Endothelial cell of umbilical vein (primary cell): ENCODE data around the gene ZNG1A. TPM values are rescaled to one million over a fixed set of nuclear protein-coding genes. Genes with fewer than 3 reads are reported as not detected.
"Not testable (repeated sequence)": the region's sequence is repeated elsewhere in the genome, so short reads cannot be mapped to it uniquely, and the experiment has no call there.

Experiments
- Bru-seq: library from RNA; stranded (reverse); fragments of 400-500 nt; gene quantifications from one replicate; lab custom pipeline; 2021; lab: Mats Ljungman, UMichigan
- BruChase-seq, 2 experiments: library from RNA; stranded (reverse); fragments of 400-500 nt; gene quantifications; one replicate each; lab custom pipeline; 2021; lab: Mats Ljungman, UMichigan
- BruUV-seq: library from RNA; stranded (reverse); fragments of 400-500 nt; replicated peaks from 2 replicates; lab custom pipeline; 2021; lab: Mats Ljungman, UMichigan
- CTCF ChIA-PET: fragments of 300-600, 350-600 bp; sonication (Branson Sonifier 250); formaldehyde crosslinking; loops from one replicate; lab custom pipeline; 2021; ENCODE audit warnings: antibody characterized with exemption, inconsistent platforms; lab: Charles Lee
- POLR2A ChIA-PET: fragments of 300-600, 350-600 bp; sonication (Branson Sonifier 250); formaldehyde crosslinking; loops from one replicate; lab custom pipeline; 2021; ENCODE audit warnings: antibody characterized with exemption, inconsistent platforms; lab: Charles Lee
- DNase-seq: peaks from one replicate; pipeline ENCODE4 v3.0.0-alpha.2; 2011; ENCODE audit warnings: low read depth, low spot score
- FAIRE-seq: peaks from 2 replicates; lab custom pipeline; 2011; peaks lifted over from hg19 to GRCh38; lab: Jason Lieb, UNC
- H2AFZ ChIP-seq: 2 replicates; pipeline ENCODE4 v1.6.0; 2012; ENCODE audit warnings: low read depth, low read length, control low read depth, inconsistent platforms
- H3K27ac ChIP-seq: 2 replicates; pipeline ENCODE4 v1.5.1; 2011; ENCODE audit warnings: low read depth, mild to moderate bottlenecking, control low read depth, low read length, moderate library complexity; ENCODE audit not compliant: insufficient read depth
- H3K27me3 ChIP-seq, 2 experiments: 2 replicates each; pipeline versions ENCODE4 v1.6.0 to v1.6.1; 2011; ENCODE audit warnings: low read length in 2 of 2, mixed read lengths in 1 of 2; ENCODE audit not compliant: control insufficient read depth in 2 of 2, insufficient read depth in 2 of 2
- H3K36me3 ChIP-seq, 2 experiments: 2 replicates in 1 of 2; 3 replicates in 1 of 2; pipeline ENCODE4 v1.5.1; 2011; ENCODE audit warnings: low read length in 2 of 2, mild to moderate bottlenecking in 1 of 2, moderate library complexity in 1 of 2; ENCODE audit not compliant: control insufficient read depth in 2 of 2, insufficient read depth in 2 of 2; ENCODE audit errors: extremely low read depth in 1 of 2
- H3K4me1 ChIP-seq: 3 replicates; pipeline ENCODE4 v1.5.1; 2011; ENCODE audit warnings: mild to moderate bottlenecking, low read length; ENCODE audit not compliant: control insufficient read depth, insufficient read depth; ENCODE audit errors: extremely low read depth
- H3K4me2 ChIP-seq: 2 replicates; pipeline ENCODE4 v1.6.1; 2011; ENCODE audit warnings: low read length, control low read depth, mixed read lengths; ENCODE audit not compliant: insufficient read depth
- H3K4me3 ChIP-seq, 3 experiments: fragments of 200-600 bp in 1 of 3; sonication (generic), shearing (Covaris generic) in 1 of 3; replicated peaks in 1 of 3; 2 replicates each; pipeline ENCODE4 v1.5.1; 2011 to 2016; ENCODE audit warnings: control low read depth in 3 of 3, low read length in 3 of 3, mild to moderate bottlenecking in 2 of 3, inconsistent platforms in 1 of 3, low read depth in 1 of 3, moderate library complexity in 1 of 3; ENCODE audit not compliant: insufficient read depth in 1 of 3
- H3K79me2 ChIP-seq: 2 replicates; pipeline ENCODE4 v1.6.0; 2012; ENCODE audit warnings: low read length, inconsistent platforms; ENCODE audit not compliant: control insufficient read depth, insufficient read depth
- H3K9ac ChIP-seq: replicated peaks from 2 replicates; pipeline ENCODE3; 2011; ENCODE audit warnings: low read length, control low read depth; ENCODE audit not compliant: insufficient read depth; ENCODE audit errors: extremely low read depth
- H3K9me1 ChIP-seq: replicated peaks from 3 replicates; pipeline ENCODE4 v1.6.0; 2011; ENCODE audit warnings: mild to moderate bottlenecking, low read length; ENCODE audit not compliant: control insufficient read depth, insufficient read depth; ENCODE audit errors: extremely low read depth
- H3K9me3 ChIP-seq: replicated peaks from 2 replicates; pipeline ENCODE4 v1.5.1; 2012; ENCODE audit warnings: low read length, inconsistent platforms; ENCODE audit not compliant: control insufficient read depth, insufficient read depth
- H4K20me1 ChIP-seq: replicated peaks from 2 replicates; pipeline ENCODE3; 2011; ENCODE audit warnings: mild to moderate bottlenecking, low read length; ENCODE audit not compliant: control insufficient read depth, insufficient read depth; ENCODE audit errors: extremely low read depth
- CTCF ChIP-seq, 2 donors: IDR thresholded peaks; 1 replicate in 1 of 2; 2 replicates in 1 of 2; pipeline ENCODE4 v1.5.1; 2011; ENCODE audit warnings: low read length in 2 of 2, mild to moderate bottlenecking in 2 of 2, moderate library complexity in 2 of 2, control low read depth in 1 of 2, inconsistent platforms in 1 of 2, low read depth in 1 of 2; ENCODE audit not compliant: insufficient read depth in 1 of 2; ENCODE audit errors: extremely low read depth in 1 of 2
- EZH2 ChIP-seq: IDR thresholded peaks from 2 replicates; pipeline ENCODE4 v1.6.1; 2012; ENCODE audit warnings: borderline replicate concordance, low read depth, mild to moderate bottlenecking, moderate library complexity, low read length, inconsistent platforms; ENCODE audit not compliant: severe bottlenecking
- FOS ChIP-seq: IDR thresholded peaks from 2 replicates; pipeline ENCODE4 v1.6.1; 2011; ENCODE audit warnings: mild to moderate bottlenecking, low read length, moderate library complexity, borderline replicate concordance; ENCODE audit not compliant: insufficient read depth
- GATA2 ChIP-seq: IDR thresholded peaks from 2 replicates; pipeline ENCODE4 v1.7.0; 2011; ENCODE audit warnings: low read depth, mild to moderate bottlenecking, moderate library complexity, mixed read lengths, low read length; ENCODE audit not compliant: insufficient read length, insufficient read depth
- MAX ChIP-seq: IDR thresholded peaks from 2 replicates; pipeline ENCODE4 v1.6.1; 2011; ENCODE audit not compliant: insufficient read depth, insufficient read length
- MYC ChIP-seq: IDR thresholded peaks from one replicate; pipeline ENCODE4 v1.6.1; 2011; ENCODE audit warnings: mild to moderate bottlenecking, low read depth, low read length
- POLR2AphosphoS5 ChIP-seq: IDR thresholded peaks from 2 replicates; pipeline ENCODE4 v1.6.1; 2012; ENCODE audit warnings: low read depth, mild to moderate bottlenecking, control low read depth, low read length, moderate library complexity; ENCODE audit not compliant: insufficient read depth
- dilution Hi-C: fragments of 300-500 bp; cut with MboI; formaldehyde crosslinking; loops from one replicate; pipeline ENCODE4 v1.15.0; 2019; ENCODE audit warnings: low sequenced_read_pairs; ENCODE audit not compliant: extremely low pct_ligation_motif_present
- intact Hi-C: fragments of 100-400 bp; cut with micrococcal nuclease; formaldehyde crosslinking; loops from one replicate; pipeline ENCODE4 v1.10.0; 2022
- long read RNA-seq: library from polyadenylated mRNA; stranded (forward); transcript quantifications from one replicate; pipeline ENCODE4 v2.0.0, GENCODE V29; 2021
- polyA minus RNA-seq, 3 experiments: library from RNA; depleted of rRNA, polyadenylated mRNA; stranded (reverse); fragments of >200 nt; gene quantifications; 1 replicate in 1 of 3; 2 replicates in 2 of 3; pipeline ENCODE4 v1.2.3, GENCODE V29; 2011
- polyA plus RNA-seq, 4 experiments: library from polyadenylated mRNA; depleted of rRNA in 3 of 4; stranded (reverse) in 3 of 4; unstranded in 1 of 4; fragments of >200 nt; gene quantifications; 2 replicates each; pipeline versions ENCODE4 v1.2.1 to v1.2.3, GENCODE V29; 2011 to 2012; ENCODE audit warnings: missing spikeins in 1 of 4
- total RNA-seq: library from RNA; stranded (reverse); gene quantifications from 2 replicates; pipeline ENCODE4 v1.2.3, GENCODE V29; 2021

ZNG1A gene
- total RNA-seq: 39.8 and 41.9 TPM in 2 replicates
- polyA plus RNA-seq: 8.9 and 14.3 TPM in 2 replicates
- 18.0 and 20.7 TPM in 2 replicates for polyA plus RNA-seq (2011; cell fraction: cytosol; rRNA removed)
- polyA plus RNA-seq (2011; cell fraction: nucleus; rRNA removed): 22.9 and 31.2 TPM in 2 replicates
- polyA plus RNA-seq (2012): 20.4 and 28.2 TPM in 2 replicates
- polyA minus RNA-seq: 18.0 and 18.2 TPM in 2 replicates
- polyA minus RNA-seq (2011; cell fraction: cytosol; rRNA and poly(A)+ RNA removed): 12.2 TPM
- 29.7 and 46.6 TPM in 2 replicates for polyA minus RNA-seq (2011; cell fraction: nucleus; rRNA and poly(A)+ RNA removed)
- percentile 75 among the genes with signal in this experiment for Bru-seq, nascent RNA
- BruChase-seq, experiment 1, labeled RNA remaining after a 6-hour chase: percentile 65 among the genes with signal in this experiment
- BruChase-seq, experiment 2, labeled RNA remaining after a 2-hour chase: percentile 71 among the genes with signal in this experiment
- long read RNA-seq, transcript CBWD1-205 (4 exons, 1,807 nt): minor isoform, 37 of 310 reads
- long read RNA-seq, transcript CBWD1-202 (15 exons, 1,706 nt): major isoform, 129 of 310 reads
- long read RNA-seq, transcript CBWD1-206 (3 exons, 1,731 nt): minor isoform, 59 of 310 reads
- long read RNA-seq, transcript CBWD1-201 (16 exons, 1,771 nt): minor isoform, 26 of 310 reads
- long read RNA-seq, partial matches to known transcripts: 4 of 310 reads
- long read RNA-seq, other reads (novel, unspliced or antisense): 32 of 310 reads

GRCh38 chr9:178970-179383 is at the start of gene ZNG1A:
TSS of gene ZNG1A (minus strand) at chr9:179056. CDS start at chr9:178969, 87 bp downstream.
- DNase-seq: peak; percentile 53

GRCh38 chr9:227860-228259 is 49.0 kb upstream of the ZNG1A start:
- Histone ChIP-seq H3K27ac (no peak overlapping the region), H3K9ac (no peak overlapping the region), H3K9me1 (peaks cover 2% of the 10 kb centered on the region), H3K4me2 (no peak overlapping the region), H2AFZ (no peak overlapping the region), H3K4me3 (no peak overlapping the region), H3K4me1 (peaks cover 12% of the 10 kb centered on the region), H3K79me2 (no peaks in the 10 kb centered on the region), H4K20me1 (no peaks in the 10 kb centered on the region), H3K36me3 (no peaks in the 10 kb centered on the region), H3K9me3 (no peaks in the 10 kb centered on the region), H3K27me3 (peaks cover 0 to 10% of the 10 kb centered on the region in 2 experiments)
- intact Hi-C loops (no loop called here), dilution Hi-C loops (no loop called here)
- no peak for FAIRE-seq
- BruUV-seq: no TSS peak
- POLR2A ChIA-PET: no interaction called here
- DNase-seq: no peak
- TF ChIP-seq POLR2AphosphoS5: no peak
- no peak for TF ChIP-seq MYC
- TF ChIP-seq CTCF (IDR thresholded peaks at IDR 0.05; ENCODE audit: extremely low read depth in 1 of 2, insufficient read depth in 1 of 2, low read depth in 1 of 2, low read length in 2 of 2): no peak
- TF ChIP-seq MAX: no peak
- TF ChIP-seq FOS: no peak
- TF ChIP-seq EZH2: no peak
- TF ChIP-seq GATA2: no peak
- CTCF ChIA-PET: interaction anchor here (2.6 kb wide), 1 partner anchor 12 kb away, joined by 8 read pairs; the partner anchor contains the start of gene DOCK8

More at GRCh38 chr9:178970-179383, at the start of gene ZNG1A:
- H3K9ac ChIP-seq: peak within 1 kb of the TSS; percentile 9
- H3K36me3 ChIP-seq, H3K9me1 ChIP-seq, BruUV-seq, H3K27ac ChIP-seq, dilution Hi-C loops, H3K9me3 ChIP-seq, H4K20me1 ChIP-seq, intact Hi-C loops, CTCF ChIA-PET, H3K27me3 ChIP-seq, FAIRE-seq, H3K4me1 ChIP-seq, H3K4me2 ChIP-seq, POLR2A ChIA-PET, H3K79me2 ChIP-seq: not testable (repeated sequence)
- peak within 1 kb of the TSS in 2 of 3 experiments; percentile 41 to 50 for H3K4me3 ChIP-seq
- H2AFZ ChIP-seq: peak within 1 kb of the TSS; percentile 68
